Suppressor macrophage treated with lipopolysaccharide for 4 hours (primary cell): ENCODE measurements around the gene ZSCAN21.

Experiments
- DNase-seq: peaks from one replicate; pipeline ENCODE4 v3.0.0-alpha.2; 2020

Gene ZSCAN21

GRCh38 chr7:100029596-100029995, 20.0 kb upstream of the ZSCAN21 start:
- DNase-seq, result no peak

GRCh38 chr7:100033526-100033925, 16.0 kb upstream of the ZSCAN21 start:
- DNase-seq, result no peak

- no peak for DNase-seq
Observed at GRCh38 chr7:100034871-100035510, 14.6 kb upstream of the ZSCAN21 start.

GRCh38 chr7:100035876-100036275, 13.7 kb upstream of the ZSCAN21 start:
- DNase-seq, result peak; percentile 11

- no peak for DNase-seq
Observed at GRCh38 chr7:100038326-100038725, 11.2 kb upstream of the ZSCAN21 start.

GRCh38 chr7:100040575-100040974, 9.0 kb upstream of the ZSCAN21 start:
- DNase-seq, result no peak

- DNase-seq, result peak; percentile 43
Observed at GRCh38 chr7:100044718-100045117, 4.9 kb upstream of the ZSCAN21 start.

- DNase-seq, result no peak
Observed at GRCh38 chr7:100048680-100049079, 894 bp upstream of the ZSCAN21 start.

- DNase-seq, result no peak
Observed at GRCh38 chr7:100051611-100052010, 2.0 kb downstream of the ZSCAN21 start.

- DNase-seq, result peak; percentile 63
Observed at GRCh38 chr7:100053215-100053614, 3.6 kb downstream of the ZSCAN21 start.

GRCh38 chr7:100057006-100057405, 7.4 kb downstream of the ZSCAN21 start:
- DNase-seq, result no peak

GRCh38 chr7:100059251-100059739, 9.7 kb downstream of the ZSCAN21 start:
- DNase-seq, result no peak

GRCh38 chr7:100061518-100062193, 12.1 kb downstream of the ZSCAN21 start:
- DNase-seq, result no peak

GRCh38 chr7:100063376-100063775, 13.8 kb downstream of the ZSCAN21 start:
- no peak for DNase-seq

- no peak for DNase-seq
Observed at GRCh38 chr7:100064162-100064561, 14.6 kb downstream of the ZSCAN21 start.

- DNase-seq, result no peak
Observed at GRCh38 chr7:100065452-100066186, 16.0 kb downstream of the ZSCAN21 start.

- DNase-seq, result no peak
Observed at GRCh38 chr7:100066953-100067352, 17.4 kb downstream of the ZSCAN21 start.

- DNase-seq, result no peak
Observed at GRCh38 chr7:100069991-100070390, 20.4 kb downstream of the ZSCAN21 start.

GRCh38 chr7:100071018-100071723, 21.6 kb downstream of the ZSCAN21 start:
- no peak for DNase-seq

- DNase-seq, result no peak
Observed at GRCh38 chr7:100072462-100072861, 22.9 kb downstream of the ZSCAN21 start.

- no peak for DNase-seq
Observed at GRCh38 chr7:100074841-100075240, 25.3 kb downstream of the ZSCAN21 start.

- DNase-seq, result no peak
Observed at GRCh38 chr7:100075418-100075817, 25.8 kb downstream of the ZSCAN21 start.

GRCh38 chr7:100077205-100077604, 27.6 kb downstream of the ZSCAN21 start:
- no peak for DNase-seq
